ENCODE data around the gene SLC8A1. TPM values are rescaled to one million over a fixed set of nuclear protein-coding genes. Genes with fewer than 3 reads are reported as not detected.

The SLC8A1 gene
- total RNA-seq (10 to 100 TPM; 29.9 to 39.7 TPM), polyA plus RNA-seq (ENCODE audit: insufficient read length in 6 of 6) (1 to 10 TPM; 5.4 to 7.6 (median 6.4) TPM)
- long read RNA-seq, donor 1: 0 reads
- long read RNA-seq, donor 2: 0 reads
- long read RNA-seq, donor 3: 0 reads
- long read RNA-seq, donor 4, partial matches to known transcripts: 5 of 10 reads
- long read RNA-seq, donor 4, other reads (novel, unspliced or antisense): 5 of 10 reads
- long read RNA-seq, donor 5: 0 reads
- long read RNA-seq, donor 6: 0 reads
- long read RNA-seq, donor 7: 0 reads
- long read RNA-seq, donor 8: 0 reads
- long read RNA-seq, donor 9: 0 reads
- long read RNA-seq, donor 10, partial matches to known transcripts: 1 of 4 reads
- long read RNA-seq, donor 10, other reads (novel, unspliced or antisense): 3 of 4 reads
- long read RNA-seq, donor 11, partial matches to known transcripts: 14 of 14 reads
- long read RNA-seq, donor 11, other reads (novel, unspliced or antisense): 0 of 14 reads
- long read RNA-seq, donor 12: 0 reads

- ATAC-seq: peak; percentile 49
- Histone ChIP-seq H3K27ac (peak within 1 kb of the TSS; percentile 77 to 79), H3K27me3 (peaks cover 0 to 22% of the 10 kb centered on the region in 2 donors), H3K9me3 (no peaks in the 10 kb centered on the region), H3K4me1 (peaks cover 0 to 49% of the 10 kb centered on the region in 2 donors), H3K4me3 (peak within 1 kb of the TSS; percentile 41 to 57), H3K36me3 (no peaks in the 10 kb centered on the region)
- no peak for TF ChIP-seq CTCF (IDR thresholded peaks at IDR 0.05)
- intact Hi-C loops (cut with DNase I): no loop called here
- peak; percentile 26 to 91 (median 43) for DNase-seq
Measured at GRCh38 chr2:40451918-40452605, at the start of gene SLC8A1. Gene SLC8A1 (minus strand): TSS chr2:40452090.

- no peak for ATAC-seq
- intact Hi-C loops (cut with DNase I): no loop called here
- H3K4me1 ChIP-seq: no peaks in the 10 kb centered on the region
- H3K9me3 ChIP-seq: no peaks in the 10 kb centered on the region
- no peak for DNase-seq
- H3K27ac ChIP-seq: no peak overlapping the region
- TF ChIP-seq CTCF (IDR thresholded peaks at IDR 0.05): no peak
- H3K36me3 ChIP-seq: no peaks in the 10 kb centered on the region
- no peak overlapping the region for H3K4me3 ChIP-seq
- no peaks in the 10 kb centered on the region for H3K27me3 ChIP-seq
Measured at GRCh38 chr2:40499437-40499836, 47.5 kb upstream of the SLC8A1 start.

GRCh38 chr2:40497251-40497859 lies 45.5 kb upstream of the SLC8A1 start:
- intact Hi-C loops (cut with DNase I): no loop called here
- H3K27me3 ChIP-seq: no peaks in the 10 kb centered on the region
- peaks cover 0 to 2% of the 10 kb centered on the region in 2 donors for H3K9me3 ChIP-seq
- H3K27ac ChIP-seq: no peak overlapping the region
- ATAC-seq: no peak
- no peak overlapping the region for H3K4me3 ChIP-seq
- H3K36me3 ChIP-seq: no peaks in the 10 kb centered on the region
- TF ChIP-seq CTCF (IDR thresholded peaks at IDR 0.05): no peak
- H3K4me1 ChIP-seq: no peaks in the 10 kb centered on the region
- no peak for DNase-seq

- Histone ChIP-seq H3K9me3 (peaks cover 0 to 2% of the 10 kb centered on the region in 2 donors), H3K27me3 (no peaks in the 10 kb centered on the region), H3K36me3 (no peaks in the 10 kb centered on the region), H3K4me1 (peaks cover 7 to 46% of the 10 kb centered on the region in 2 donors), H3K4me3 (peak overlapping the region; percentile 23 to 29), H3K27ac (peak overlapping the region; percentile 26 to 69)
- TF ChIP-seq CTCF (IDR thresholded peaks at IDR 0.05): no peak
- no peak for ATAC-seq
- intact Hi-C loops (cut with DNase I): no loop called here
- DNase-seq: no peak
Measured at GRCh38 chr2:40489678-40489960, 37.7 kb upstream of the SLC8A1 start.

All from left lung (tissue), 14 donors.